Liver (tissue), 3 donors: ENCODE data around the gene PER2.
"Not testable (repeated sequence)": the region's sequence is repeated elsewhere in the genome, so short reads cannot be mapped to it uniquely, and the experiment has no call there.

Experiments used
- FOXA1 ChIP-seq: IDR thresholded peaks from 2 replicates; pipeline ENCODE4 v1.6.1; 2016; ENCODE audit warnings: antibody characterized with exemption
- GABPA ChIP-seq, 2 donors: IDR thresholded peaks in 1 of 2; conservative IDR thresholded peaks in 1 of 2; 2 replicates each; pipeline ENCODE4 v1.6.1; 2016; ENCODE audit warnings: antibody characterized with exemption in 2 of 2, mild to moderate bottlenecking in 1 of 2, moderate library complexity in 1 of 2
- JUND ChIP-seq, 2 donors: IDR thresholded peaks; 2 replicates each; pipeline ENCODE4 v1.6.1; 2016; ENCODE audit warnings: antibody characterized with exemption in 2 of 2
- RAD21 ChIP-seq, 2 donors: IDR thresholded peaks; 2 replicates each; pipeline ENCODE4 v1.6.1; 2016; ENCODE audit warnings: antibody characterized with exemption in 2 of 2, mild to moderate bottlenecking in 2 of 2
- TAF1 ChIP-seq: conservative IDR thresholded peaks from 2 replicates; pipeline ENCODE4 v1.6.1; 2016; ENCODE audit warnings: antibody characterized with exemption, mild to moderate bottlenecking
- TF ChIP-seq, protein P1 (sequence below): fragments of 150-350 bp; IDR thresholded peaks from 2 replicates; pipeline ENCODE4 v1.5.1; 2017; ENCODE audit warnings: improper control_type of control experiment, low read depth, low read length; ENCODE audit not compliant: missing input control
- TF ChIP-seq, protein P2 (sequence below): IDR thresholded peaks from 2 replicates; pipeline ENCODE4 v1.6.1; 2016; ENCODE audit warnings: antibody characterized with exemption
- TF ChIP-seq, protein P3 (sequence below): IDR thresholded peaks from 2 replicates; pipeline ENCODE4 v1.6.1; 2016; ENCODE audit warnings: antibody characterized with exemption, mild to moderate bottlenecking
- TF ChIP-seq, protein P4 (sequence below): IDR thresholded peaks from 2 replicates; pipeline ENCODE4 v1.6.1; 2016; ENCODE audit warnings: antibody characterized with exemption
- donor health status: healthy.
- donor health status: healthy.

DNA sequence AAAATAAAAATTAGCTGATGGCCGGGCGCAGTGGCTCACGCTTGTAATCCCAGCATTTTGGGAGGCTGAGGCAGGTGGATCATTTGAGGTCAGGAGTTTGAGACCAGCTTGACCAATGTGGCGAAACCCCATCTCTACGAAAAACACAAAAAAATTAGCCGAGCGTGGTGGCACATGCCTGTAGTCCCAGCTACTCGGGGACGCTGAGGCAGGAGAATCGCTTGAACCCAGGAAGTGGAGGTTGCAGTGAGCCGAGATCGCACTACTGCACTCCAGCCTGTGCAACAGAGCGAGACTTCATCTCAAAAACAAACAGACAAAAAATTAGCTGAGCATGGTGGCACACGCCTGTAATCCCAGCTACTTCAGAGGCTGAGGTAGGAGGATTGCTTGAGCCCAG is 22.3 kb upstream of the PER2 start:
- not testable (repeated sequence) for TF ChIP-seq TAF1; RAD21 (IDR thresholded peaks at IDR 0.05); JUND (IDR thresholded peaks at IDR 0.05); FOXA1; GABPA (IDR thresholded peaks at IDR 0.05 in 1 of 2, conservative IDR thresholded peaks at IDR 0.05 in 1 of 2)
- TF ChIP-seq, protein P1, sequence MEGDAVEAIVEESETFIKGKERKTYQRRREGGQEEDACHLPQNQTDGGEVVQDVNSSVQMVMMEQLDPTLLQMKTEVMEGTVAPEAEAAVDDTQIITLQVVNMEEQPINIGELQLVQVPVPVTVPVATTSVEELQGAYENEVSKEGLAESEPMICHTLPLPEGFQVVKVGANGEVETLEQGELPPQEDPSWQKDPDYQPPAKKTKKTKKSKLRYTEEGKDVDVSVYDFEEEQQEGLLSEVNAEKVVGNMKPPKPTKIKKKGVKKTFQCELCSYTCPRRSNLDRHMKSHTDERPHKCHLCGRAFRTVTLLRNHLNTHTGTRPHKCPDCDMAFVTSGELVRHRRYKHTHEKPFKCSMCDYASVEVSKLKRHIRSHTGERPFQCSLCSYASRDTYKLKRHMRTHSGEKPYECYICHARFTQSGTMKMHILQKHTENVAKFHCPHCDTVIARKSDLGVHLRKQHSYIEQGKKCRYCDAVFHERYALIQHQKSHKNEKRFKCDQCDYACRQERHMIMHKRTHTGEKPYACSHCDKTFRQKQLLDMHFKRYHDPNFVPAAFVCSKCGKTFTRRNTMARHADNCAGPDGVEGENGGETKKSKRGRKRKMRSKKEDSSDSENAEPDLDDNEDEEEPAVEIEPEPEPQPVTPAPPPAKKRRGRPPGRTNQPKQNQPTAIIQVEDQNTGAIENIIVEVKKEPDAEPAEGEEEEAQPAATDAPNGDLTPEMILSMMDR: not testable (repeated sequence)
- TF ChIP-seq, protein P2, sequence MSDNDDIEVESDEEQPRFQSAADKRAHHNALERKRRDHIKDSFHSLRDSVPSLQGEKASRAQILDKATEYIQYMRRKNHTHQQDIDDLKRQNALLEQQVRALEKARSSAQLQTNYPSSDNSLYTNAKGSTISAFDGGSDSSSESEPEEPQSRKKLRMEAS: not testable (repeated sequence)
- TF ChIP-seq, protein P3, sequence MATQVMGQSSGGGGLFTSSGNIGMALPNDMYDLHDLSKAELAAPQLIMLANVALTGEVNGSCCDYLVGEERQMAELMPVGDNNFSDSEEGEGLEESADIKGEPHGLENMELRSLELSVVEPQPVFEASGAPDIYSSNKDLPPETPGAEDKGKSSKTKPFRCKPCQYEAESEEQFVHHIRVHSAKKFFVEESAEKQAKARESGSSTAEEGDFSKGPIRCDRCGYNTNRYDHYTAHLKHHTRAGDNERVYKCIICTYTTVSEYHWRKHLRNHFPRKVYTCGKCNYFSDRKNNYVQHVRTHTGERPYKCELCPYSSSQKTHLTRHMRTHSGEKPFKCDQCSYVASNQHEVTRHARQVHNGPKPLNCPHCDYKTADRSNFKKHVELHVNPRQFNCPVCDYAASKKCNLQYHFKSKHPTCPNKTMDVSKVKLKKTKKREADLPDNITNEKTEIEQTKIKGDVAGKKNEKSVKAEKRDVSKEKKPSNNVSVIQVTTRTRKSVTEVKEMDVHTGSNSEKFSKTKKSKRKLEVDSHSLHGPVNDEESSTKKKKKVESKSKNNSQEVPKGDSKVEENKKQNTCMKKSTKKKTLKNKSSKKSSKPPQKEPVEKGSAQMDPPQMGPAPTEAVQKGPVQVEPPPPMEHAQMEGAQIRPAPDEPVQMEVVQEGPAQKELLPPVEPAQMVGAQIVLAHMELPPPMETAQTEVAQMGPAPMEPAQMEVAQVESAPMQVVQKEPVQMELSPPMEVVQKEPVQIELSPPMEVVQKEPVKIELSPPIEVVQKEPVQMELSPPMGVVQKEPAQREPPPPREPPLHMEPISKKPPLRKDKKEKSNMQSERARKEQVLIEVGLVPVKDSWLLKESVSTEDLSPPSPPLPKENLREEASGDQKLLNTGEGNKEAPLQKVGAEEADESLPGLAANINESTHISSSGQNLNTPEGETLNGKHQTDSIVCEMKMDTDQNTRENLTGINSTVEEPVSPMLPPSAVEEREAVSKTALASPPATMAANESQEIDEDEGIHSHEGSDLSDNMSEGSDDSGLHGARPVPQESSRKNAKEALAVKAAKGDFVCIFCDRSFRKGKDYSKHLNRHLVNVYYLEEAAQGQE: not testable (repeated sequence)
- TF ChIP-seq, protein P4, sequence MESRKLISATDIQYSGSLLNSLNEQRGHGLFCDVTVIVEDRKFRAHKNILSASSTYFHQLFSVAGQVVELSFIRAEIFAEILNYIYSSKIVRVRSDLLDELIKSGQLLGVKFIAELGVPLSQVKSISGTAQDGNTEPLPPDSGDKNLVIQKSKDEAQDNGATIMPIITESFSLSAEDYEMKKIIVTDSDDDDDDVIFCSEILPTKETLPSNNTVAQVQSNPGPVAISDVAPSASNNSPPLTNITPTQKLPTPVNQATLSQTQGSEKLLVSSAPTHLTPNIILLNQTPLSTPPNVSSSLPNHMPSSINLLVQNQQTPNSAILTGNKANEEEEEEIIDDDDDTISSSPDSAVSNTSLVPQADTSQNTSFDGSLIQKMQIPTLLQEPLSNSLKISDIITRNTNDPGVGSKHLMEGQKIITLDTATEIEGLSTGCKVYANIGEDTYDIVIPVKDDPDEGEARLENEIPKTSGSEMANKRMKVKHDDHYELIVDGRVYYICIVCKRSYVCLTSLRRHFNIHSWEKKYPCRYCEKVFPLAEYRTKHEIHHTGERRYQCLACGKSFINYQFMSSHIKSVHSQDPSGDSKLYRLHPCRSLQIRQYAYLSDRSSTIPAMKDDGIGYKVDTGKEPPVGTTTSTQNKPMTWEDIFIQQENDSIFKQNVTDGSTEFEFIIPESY: not testable (repeated sequence)
